K562 (cell line): ENCODE measurements around the gene OSGIN1. TPM values are rescaled to one million over a fixed set of nuclear protein-coding genes. Genes with fewer than 3 reads are reported as not detected.

Experiments used
- ATAC-seq: fragments of 200-7000 bp; cut with Tn5 transposase; 3 replicates; pipeline ENCODE4 v1.9.1; 2020; ENCODE audit warnings: moderate library complexity
- BruUV-seq: library from RNA; stranded (reverse); fragments of 400-500 nt; replicated peaks from 2 replicates; lab custom pipeline; 2021; lab: Mats Ljungman, UMichigan
- CTCF ChIA-PET: fragments of 300-600 bp; formaldehyde crosslinking; extraction: SDS; loops from one replicate; lab custom pipeline; 2021; ENCODE audit warnings: low intra/inter-chr PET ratio; lab: Yijun Ruan, JAX
- POLR2A ChIA-PET: fragments of 300-600, 350-650 bp; sonication (Branson Sonifier 250); formaldehyde crosslinking; extraction: SDS; loops from one replicate; lab custom pipeline; 2021; ENCODE audit warnings: antibody characterized with exemption, inconsistent platforms; lab: Yijun Ruan, JAX
- DNase-seq, 4 experiments: peaks; one replicate each; pipeline versions ENCODE4 v3.0.0 to v3.0.0-alpha.2; 2011 to 2018; ENCODE audit warnings: low spot score in 3 of 4, mixed read lengths in 3 of 4; ENCODE audit errors: extremely low read depth in 1 of 4
- FAIRE-seq: peaks from 2 replicates; lab custom pipeline; 2011; peaks lifted over from hg19 to GRCh38; lab: Jason Lieb, UNC
- H2AFZ ChIP-seq: 2 replicates; pipeline ENCODE4 v1.6.0; 2011; ENCODE audit warnings: low read depth, low read length, control low read depth, inconsistent platforms
- H3K27ac ChIP-seq: fragments of 200-600 bp; 3 replicates; pipeline ENCODE4 v1.8.0; 2011; ENCODE audit warnings: low read depth, mild to moderate bottlenecking, control low read depth, inconsistent platforms, low read length, moderate library complexity, mixed read lengths; ENCODE audit errors: extremely low read depth
- H3K27me3 ChIP-seq, 2 experiments: fragments of 300-600 bp in 1 of 2; 2 replicates in 1 of 2; 3 replicates in 1 of 2; pipeline versions ENCODE4 v1.6.0 to v1.8.0; 2011; ENCODE audit warnings: inconsistent platforms in 2 of 2, low read length in 2 of 2, mild to moderate bottlenecking in 1 of 2, mixed read lengths in 1 of 2, moderate library complexity in 1 of 2; ENCODE audit not compliant: control insufficient read depth in 2 of 2, insufficient read depth in 2 of 2
- H3K36me3 ChIP-seq: fragments of 300-600 bp; 3 replicates; pipeline ENCODE4 v1.8.0; 2011; ENCODE audit warnings: mild to moderate bottlenecking, low read length, inconsistent platforms; ENCODE audit not compliant: control insufficient read depth, insufficient read depth
- H3K4me1 ChIP-seq, 2 experiments: fragments of 200-600 bp in 1 of 2; replicated peaks in 1 of 2; 2 replicates in 1 of 2; 3 replicates in 1 of 2; pipeline versions ENCODE4 v1.5.1 to v1.8.0; 2011; ENCODE audit warnings: inconsistent platforms in 2 of 2, low read length in 2 of 2, mild to moderate bottlenecking in 1 of 2, mixed read lengths in 1 of 2, moderate library complexity in 1 of 2; ENCODE audit not compliant: control insufficient read depth in 2 of 2, insufficient read depth in 2 of 2
- H3K4me2 ChIP-seq: 2 replicates; pipeline ENCODE4 v1.6.1; 2011; ENCODE audit warnings: low read length, control low read depth, inconsistent platforms, mixed read lengths; ENCODE audit not compliant: insufficient read depth
- H3K4me3 ChIP-seq: fragments of 200-600 bp; sonication (generic), shearing (Covaris generic); 2 replicates; pipeline ENCODE4 v1.5.1; 2016; ENCODE audit warnings: control low read depth, inconsistent platforms
- H3K79me2 ChIP-seq: fragments of 200-600 bp; 3 replicates; pipeline ENCODE4 v1.8.0; 2011; ENCODE audit warnings: low read length, inconsistent platforms; ENCODE audit not compliant: control insufficient read depth, insufficient read depth
- H3K9ac ChIP-seq, 2 experiments: 2 replicates each; pipeline versions ENCODE4 v1.6.0 to v1.6.1; 2011; ENCODE audit warnings: low read depth in 2 of 2, low read length in 2 of 2, control low read depth in 1 of 2, inconsistent platforms in 1 of 2, mild to moderate bottlenecking in 1 of 2, mixed read lengths in 1 of 2; ENCODE audit not compliant: insufficient read depth in 1 of 2
- H3K9me1 ChIP-seq: one replicate; pipeline ENCODE4 v1.6.0; 2011; ENCODE audit warnings: inconsistent platforms, mild to moderate bottlenecking, low read length, moderate library complexity; ENCODE audit not compliant: control insufficient read depth, insufficient read depth
- H3K9me3 ChIP-seq: replicated peaks from 2 replicates; pipeline ENCODE4 v1.5.1; 2011; ENCODE audit warnings: low read depth, low read length, inconsistent platforms; ENCODE audit not compliant: control insufficient read depth, insufficient read depth
- H4K20me1 ChIP-seq: replicated peaks from 2 replicates; pipeline ENCODE4 v1.6.1; 2011; ENCODE audit warnings: low read length, inconsistent platforms, mixed read lengths; ENCODE audit not compliant: control insufficient read depth, insufficient read depth
- CEBPG ChIP-seq, 3 experiments: fragments of 200-800 bp in 1 of 3; sonication (Bioruptor generic) in 1 of 3; sonication (generic) in 1 of 3; formaldehyde crosslinking in 1 of 3; IDR thresholded peaks in 2 of 3; conservative IDR thresholded peaks in 1 of 3; 2 replicates each; pipeline versions ENCODE4 v1.6.1 to v1.8.0; 2016 to 2022; ENCODE audit warnings: missing compliant biosample characterization in 2 of 3, missing genetic modification characterization in 2 of 3, mild to moderate bottlenecking in 1 of 3, missing genetic modification reagents in 1 of 3
- HOMEZ ChIP-seq: fragments of 250-450 bp; sonication (Bioruptor Pico); IDR thresholded peaks from 2 replicates; pipeline ENCODE4 v1.4.0; 2020; ENCODE audit warnings: mild to moderate bottlenecking, moderate library complexity
- HOXB6 ChIP-seq: fragments of 250-450 bp; sonication (Bioruptor Pico); IDR thresholded peaks from 2 replicates; pipeline ENCODE4 v1.5.1; 2022; ENCODE audit warnings: mild to moderate bottlenecking, borderline replicate concordance
- IRF9 ChIP-seq: fragments of 450-650 bp; IDR thresholded peaks from 2 replicates; pipeline ENCODE4 v1.6.1; 2016; ENCODE audit warnings: missing biosample characterization, missing genetic modification characterization
- RBBP5 ChIP-seq: fragments of 200-600 bp; sonication (generic); IDR thresholded peaks from 2 replicates; pipeline ENCODE4 v1.6.1; 2012; ENCODE audit warnings: borderline replicate concordance, mild to moderate bottlenecking, low read length, control low read depth, inconsistent platforms; ENCODE audit not compliant: insufficient read depth, poor library complexity, severe bottlenecking
- ZNF133 ChIP-seq: fragments of 250-450 bp; sonication (Bioruptor Pico); IDR thresholded peaks from 2 replicates; pipeline ENCODE4 v1.4.0; 2020; ENCODE audit warnings: mild to moderate bottlenecking
- WGBS: fragments of 100-300 bp; shearing (Covaris generic); methylation state at CpG from one replicate; pipeline ENCODE4 v1.1.6; 2016; ENCODE audit warnings: low coverage, mixed read lengths; ENCODE audit not compliant: insufficient coverage; ENCODE audit errors: missing lambda C conversion rate; 5-methylcytosine and 5-hydroxymethylcytosine counted together
- in situ Hi-C: fragments of 300-500 bp; cut with MboI; formaldehyde crosslinking; loops from 4 replicates; pipeline ENCODE4 v1.15.0; 2018; ENCODE audit warnings: inconsistent platforms, mixed read lengths
- intact Hi-C: fragments of 100-400 bp; cut with micrococcal nuclease; formaldehyde crosslinking; loops from 2 replicates; pipeline ENCODE4 v1.14.2; 2022
- polyA plus RNA-seq, 8 experiments: library from polyadenylated mRNA; depleted of rRNA in 4 of 8; stranded (reverse) in 5 of 8; unstranded in 3 of 8; fragments of >200 nt; fragmentation: Nextera tagmentation in 2 of 8; fragmentation: Illumina TruSeq in 1 of 8; extraction: Ambion mirVana in 2 of 8; extraction: Trizol in 1 of 8; gene quantifications; 2 replicates each; pipeline versions ENCODE4 v1.2.1 to v1.2.3, GENCODE V29; 2011 to 2014; ENCODE audit warnings: inconsistent platforms in 1 of 8, missing spikeins in 1 of 8
- total RNA-seq, 7 experiments: library from RNA; depleted of rRNA in 6 of 7; stranded (reverse); fragments of >200 nt in 6 of 7; fragmentation: Illumina TruSeq in 2 of 7; extraction: Trizol in 2 of 7; gene quantifications; 2 replicates each; pipeline versions ENCODE4 v1.2.1 to v1.2.3, GENCODE V29; 2011 to 2021; ENCODE audit warnings: low replicate concordance in 1 of 7
- TF ChIP-seq, protein P1 (sequence below): fragments of 200-800 bp; sonication (Bioruptor generic); IDR thresholded peaks from 2 replicates; pipeline ENCODE4 v1.6.1; 2017; ENCODE audit warnings: missing genetic modification characterization, missing compliant biosample characterization
- TF ChIP-seq, protein P2 (sequence below), 2 experiments: IDR thresholded peaks; 2 replicates each; pipeline ENCODE4 v1.6.1; 2012; ENCODE audit warnings: improper control_type of control experiment in 2 of 2, low read depth in 2 of 2, low read length in 2 of 2, borderline replicate concordance in 1 of 2

Gene OSGIN1
- total and polyA plus RNA-seq, 9 of the 15 experiments (the other 6 are each of a cell fraction or from before 2014, with no cell fraction given), result 0.03 to 3.6 (median 1.6) TPM

- TF ChIP-seq IRF9 (tag) (no peak), RBBP5 (no peak)
Observed at GRCh38 chr16:83912519-83913244, 40.4 kb upstream of the OSGIN1 start (continued).

DNA sequence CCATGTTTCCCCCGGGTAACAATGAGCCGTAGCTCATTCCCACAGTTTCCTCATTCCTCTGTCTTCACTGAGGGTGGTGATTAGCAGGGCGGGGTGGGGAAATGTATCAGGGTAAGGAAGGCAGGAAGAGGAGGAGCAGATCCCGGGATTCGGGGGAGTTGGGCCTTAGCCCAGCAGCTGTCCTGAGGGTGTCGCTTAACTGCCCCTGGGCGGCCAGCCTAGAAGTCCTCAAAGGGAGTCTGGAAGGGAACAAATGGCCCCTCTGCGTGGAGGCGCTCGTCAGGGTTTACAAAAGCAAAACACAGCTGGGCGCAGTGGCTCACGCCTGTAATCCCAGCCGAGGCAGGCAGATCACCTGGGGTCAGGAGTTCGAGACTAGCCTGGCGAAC lies 39.8 kb upstream of the OSGIN1 start:
- in situ Hi-C loops, result no loop called here
- no peak for ATAC-seq
- no peaks in the 10 kb centered on the region for H3K9me1 ChIP-seq
- intact Hi-C loops, result no loop called here
- no peaks in the 10 kb centered on the region for H3K79me2 ChIP-seq
- H4K20me1 ChIP-seq, result no peaks in the 10 kb centered on the region
- POLR2A ChIA-PET, result interaction anchor here (0.9 to 2.0 kb wide), 3 partner anchors 12 to 16 kb away, joined by 3 to 9 read pairs (median 6); partner anchors contain the start of gene MLYCD
- CTCF ChIA-PET, result no interaction called here
- no TSS peak for BruUV-seq
- H3K27me3 ChIP-seq, result peaks cover 0 to 7% of the 10 kb centered on the region in 2 experiments; a peak in 3 of 5 replicates
- H3K4me1 ChIP-seq, result peaks cover 0 to 10% of the 10 kb centered on the region in 2 experiments; a peak in 2 of 5 replicates
- WGBS, result 66% methylated on average over 14 of the region's 15 CpGs
- no peak overlapping the region; a peak in 1 of 4 replicates for H3K9ac ChIP-seq
- no peaks in the 10 kb centered on the region for H3K9me3 ChIP-seq
- no peak overlapping the region for H3K27ac ChIP-seq
- no peak overlapping the region for H2AFZ ChIP-seq
- no peak for DNase-seq
- no peak overlapping the region for H3K4me2 ChIP-seq
- no peak overlapping the region for H3K4me3 ChIP-seq
- no peak for FAIRE-seq
- no peaks in the 10 kb centered on the region for H3K36me3 ChIP-seq
- TF ChIP-seq, protein P1, sequence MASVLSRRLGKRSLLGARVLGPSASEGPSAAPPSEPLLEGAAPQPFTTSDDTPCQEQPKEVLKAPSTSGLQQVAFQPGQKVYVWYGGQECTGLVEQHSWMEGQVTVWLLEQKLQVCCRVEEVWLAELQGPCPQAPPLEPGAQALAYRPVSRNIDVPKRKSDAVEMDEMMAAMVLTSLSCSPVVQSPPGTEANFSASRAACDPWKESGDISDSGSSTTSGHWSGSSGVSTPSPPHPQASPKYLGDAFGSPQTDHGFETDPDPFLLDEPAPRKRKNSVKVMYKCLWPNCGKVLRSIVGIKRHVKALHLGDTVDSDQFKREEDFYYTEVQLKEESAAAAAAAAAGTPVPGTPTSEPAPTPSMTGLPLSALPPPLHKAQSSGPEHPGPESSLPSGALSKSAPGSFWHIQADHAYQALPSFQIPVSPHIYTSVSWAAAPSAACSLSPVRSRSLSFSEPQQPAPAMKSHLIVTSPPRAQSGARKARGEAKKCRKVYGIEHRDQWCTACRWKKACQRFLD, result no peak
- TF ChIP-seq, protein P2, sequence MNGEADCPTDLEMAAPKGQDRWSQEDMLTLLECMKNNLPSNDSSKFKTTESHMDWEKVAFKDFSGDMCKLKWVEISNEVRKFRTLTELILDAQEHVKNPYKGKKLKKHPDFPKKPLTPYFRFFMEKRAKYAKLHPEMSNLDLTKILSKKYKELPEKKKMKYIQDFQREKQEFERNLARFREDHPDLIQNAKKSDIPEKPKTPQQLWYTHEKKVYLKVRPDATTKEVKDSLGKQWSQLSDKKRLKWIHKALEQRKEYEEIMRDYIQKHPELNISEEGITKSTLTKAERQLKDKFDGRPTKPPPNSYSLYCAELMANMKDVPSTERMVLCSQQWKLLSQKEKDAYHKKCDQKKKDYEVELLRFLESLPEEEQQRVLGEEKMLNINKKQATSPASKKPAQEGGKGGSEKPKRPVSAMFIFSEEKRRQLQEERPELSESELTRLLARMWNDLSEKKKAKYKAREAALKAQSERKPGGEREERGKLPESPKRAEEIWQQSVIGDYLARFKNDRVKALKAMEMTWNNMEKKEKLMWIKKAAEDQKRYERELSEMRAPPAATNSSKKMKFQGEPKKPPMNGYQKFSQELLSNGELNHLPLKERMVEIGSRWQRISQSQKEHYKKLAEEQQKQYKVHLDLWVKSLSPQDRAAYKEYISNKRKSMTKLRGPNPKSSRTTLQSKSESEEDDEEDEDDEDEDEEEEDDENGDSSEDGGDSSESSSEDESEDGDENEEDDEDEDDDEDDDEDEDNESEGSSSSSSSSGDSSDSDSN (IDR thresholded peaks at IDR 0.05; ENCODE audit: borderline replicate concordance in 1 of 2, low read depth in 2 of 2, low read length in 2 of 2), result no peak
- TF ChIP-seq ZNF133, result no peak
- TF ChIP-seq CEBPG (CRISPR knock-in tag; IDR thresholded peaks at IDR 0.05), result no peak
- no peak for TF ChIP-seq CEBPG (tag; conservative IDR thresholded peaks at IDR 0.05 in 1 of 2, IDR thresholded peaks at IDR 0.05 in 1 of 2)
- no peak for TF ChIP-seq HOXB6 (CRISPR knock-in tag)
- TF ChIP-seq HOMEZ (CRISPR knock-in tag), result no peak
